GM12878 (cell line): ENCODE results near the gene APOL4. TPM values are rescaled to one million over a fixed set of nuclear protein-coding genes. Genes with fewer than 3 reads are reported as not detected.
"Not testable (repeated sequence)": the region's sequence is repeated elsewhere in the genome, so short reads cannot be mapped to it uniquely, and the experiment has no call there.

Experiments
- ATAC-seq: fragments of 200-7000 bp; cut with Tn5 transposase; 3 replicates; pipeline ENCODE4 v1.9.1; 2020; ENCODE audit warnings: mild to moderate bottlenecking, moderate library complexity
- BruUV-seq: library from RNA; stranded (reverse); fragments of 400-500 nt; replicated peaks from 2 replicates; lab custom pipeline; 2021; lab: Mats Ljungman, UMichigan
- CTCF ChIA-PET: fragments of 300-600 bp; sonication (Branson Sonifier 250); formaldehyde crosslinking; extraction: SDS; loops from one replicate; lab custom pipeline; 2021; ENCODE audit warnings: inconsistent platforms; lab: Yijun Ruan, JAX
- POLR2A ChIA-PET: fragments of 350-600 bp; formaldehyde crosslinking; extraction: SDS; loops from one replicate; lab custom pipeline; 2021; ENCODE audit warnings: inconsistent platforms; lab: Charles Lee
- RAD21 ChIA-PET: fragments of 300-600 bp; sonication (Branson Sonifier 250); formaldehyde crosslinking; loops from one replicate; lab custom pipeline; 2023; ENCODE audit warnings: antibody characterized with exemption; ENCODE audit not compliant: unreplicated experiment; lab: Charles Lee
- SMC1A ChIA-PET: fragments of 300-600 bp; sonication (Branson Sonifier 250); formaldehyde crosslinking; loops from one replicate; lab custom pipeline; 2023; ENCODE audit not compliant: unreplicated experiment, uncharacterized antibody; lab: Charles Lee
- DNase-seq: peaks from one replicate; pipeline ENCODE4 v3.0.0-alpha.2; 2011; ENCODE audit warnings: low read depth, low spot score
- FAIRE-seq: peaks from 3 replicates; lab custom pipeline; 2011; peaks lifted over from hg19 to GRCh38; lab: Jason Lieb, UNC
- H2AFZ ChIP-seq: 2 replicates; pipeline ENCODE4 v1.6.0; 2011; ENCODE audit warnings: low read depth, low read length, control low read depth; ENCODE audit not compliant: control insufficient read depth
- H3K27ac ChIP-seq: 2 replicates; pipeline ENCODE4 v1.5.1; 2011; ENCODE audit warnings: control low read depth; ENCODE audit not compliant: control insufficient read depth, insufficient read depth
- H3K27me3 ChIP-seq, 2 experiments: replicated peaks in 1 of 2; 2 replicates each; pipeline versions ENCODE4 v1.6.0 to v1.6.1; 2011; ENCODE audit warnings: low read length in 1 of 2; ENCODE audit not compliant: control insufficient read depth in 2 of 2, insufficient read depth in 2 of 2
- H3K36me3 ChIP-seq, 2 experiments: 2 replicates each; pipeline ENCODE4 v1.5.1; 2011; ENCODE audit warnings: low read length in 1 of 2; ENCODE audit not compliant: control insufficient read depth in 2 of 2, insufficient read depth in 2 of 2
- H3K4me1 ChIP-seq: 2 replicates; pipeline ENCODE4 v1.6.1; 2011; ENCODE audit warnings: mild to moderate bottlenecking, low read length, moderate library complexity, mixed read lengths; ENCODE audit not compliant: control insufficient read depth, insufficient read depth
- H3K4me2 ChIP-seq: 2 replicates; pipeline ENCODE4 v1.6.0; 2011; ENCODE audit warnings: control low read depth; ENCODE audit not compliant: control insufficient read depth, insufficient read depth
- H3K4me3 ChIP-seq: fragments of 200-600 bp; sonication (generic); 2 replicates; pipeline ENCODE4 v1.5.1; 2016
- H3K79me2 ChIP-seq: 2 replicates; pipeline ENCODE4 v1.6.0; 2011; ENCODE audit warnings: low read length; ENCODE audit not compliant: control insufficient read depth, insufficient read depth
- H3K9ac ChIP-seq: 2 replicates; pipeline ENCODE4 v1.8.0; 2011; ENCODE audit warnings: low read length, control low read depth, mixed read lengths; ENCODE audit not compliant: control insufficient read depth, insufficient read depth
- H3K9me3 ChIP-seq: replicated peaks from 3 replicates; pipeline ENCODE4 v1.5.1; 2011; ENCODE audit warnings: mild to moderate bottlenecking, low read length; ENCODE audit not compliant: control insufficient read depth, insufficient read depth
- H4K20me1 ChIP-seq: 2 replicates; pipeline ENCODE4 v1.6.0; 2011; ENCODE audit not compliant: control insufficient read depth, insufficient read depth
- SREBF2 ChIP-seq: IDR thresholded peaks from 2 replicates; pipeline ENCODE4 v1.6.1; 2012; ENCODE audit warnings: mild to moderate bottlenecking, low read length
- WGBS: methylation state at CpG from one replicate; pipeline ENCODE4 v1.1.6; 2016; ENCODE audit warnings: low lambda C conversion rate; ENCODE audit not compliant: insufficient replicate concordance, insufficient coverage; ENCODE audit errors: missing lambda C conversion rate; 5-methylcytosine and 5-hydroxymethylcytosine counted together
- in situ Hi-C: fragments of 300-500 bp; cut with MboI; formaldehyde crosslinking; loops from 9 replicates; pipeline ENCODE4 v1.14.3; 2018; ENCODE audit warnings: mixed read lengths
- intact Hi-C: fragments of 100-400 bp; cut with micrococcal nuclease; formaldehyde crosslinking; loops from one replicate; pipeline ENCODE4 v1.14.2; 2022; ENCODE audit not compliant: unreplicated experiment
- polyA plus RNA-seq, 11 experiments: library from polyadenylated mRNA; depleted of rRNA in 4 of 11; unstranded in 6 of 11; stranded (reverse) in 5 of 11; fragments of >200 nt; fragmentation: Nextera tagmentation in 4 of 11; fragmentation: Illumina TruSeq in 1 of 11; extraction: Ambion mirVana in 4 of 11; extraction: Trizol in 1 of 11; gene quantifications; 1 replicate in 1 of 11; 2 replicates in 10 of 11; pipeline versions ENCODE4 v1.2.1 to v1.2.3, GENCODE V29; 2011 to 2016; ENCODE audit warnings: inconsistent platforms in 2 of 11, missing spikeins in 2 of 11, low read depth in 1 of 11
- total RNA-seq, 4 experiments: library from RNA; depleted of rRNA in 3 of 4; stranded (reverse); fragments of >200 nt in 3 of 4; fragmentation: Illumina TruSeq in 1 of 4; extraction: Trizol in 1 of 4; gene quantifications; 2 replicates each; pipeline versions ENCODE4 v1.2.1 to v1.2.3, GENCODE V29; 2013 to 2021
- TF ChIP-seq, protein P1 (sequence below): fragments of 450-650 bp; IDR thresholded peaks from 2 replicates; pipeline ENCODE4 v1.6.1; 2014; ENCODE audit warnings: mild to moderate bottlenecking

Gene APOL4
- total and polyA plus RNA-seq, 10 of the 15 experiments (the other 5 are each of a cell fraction or from before 2014, with no cell fraction given), result 0.03 to 0.24 (median 0.19) TPM; not detected in 7

DNA sequence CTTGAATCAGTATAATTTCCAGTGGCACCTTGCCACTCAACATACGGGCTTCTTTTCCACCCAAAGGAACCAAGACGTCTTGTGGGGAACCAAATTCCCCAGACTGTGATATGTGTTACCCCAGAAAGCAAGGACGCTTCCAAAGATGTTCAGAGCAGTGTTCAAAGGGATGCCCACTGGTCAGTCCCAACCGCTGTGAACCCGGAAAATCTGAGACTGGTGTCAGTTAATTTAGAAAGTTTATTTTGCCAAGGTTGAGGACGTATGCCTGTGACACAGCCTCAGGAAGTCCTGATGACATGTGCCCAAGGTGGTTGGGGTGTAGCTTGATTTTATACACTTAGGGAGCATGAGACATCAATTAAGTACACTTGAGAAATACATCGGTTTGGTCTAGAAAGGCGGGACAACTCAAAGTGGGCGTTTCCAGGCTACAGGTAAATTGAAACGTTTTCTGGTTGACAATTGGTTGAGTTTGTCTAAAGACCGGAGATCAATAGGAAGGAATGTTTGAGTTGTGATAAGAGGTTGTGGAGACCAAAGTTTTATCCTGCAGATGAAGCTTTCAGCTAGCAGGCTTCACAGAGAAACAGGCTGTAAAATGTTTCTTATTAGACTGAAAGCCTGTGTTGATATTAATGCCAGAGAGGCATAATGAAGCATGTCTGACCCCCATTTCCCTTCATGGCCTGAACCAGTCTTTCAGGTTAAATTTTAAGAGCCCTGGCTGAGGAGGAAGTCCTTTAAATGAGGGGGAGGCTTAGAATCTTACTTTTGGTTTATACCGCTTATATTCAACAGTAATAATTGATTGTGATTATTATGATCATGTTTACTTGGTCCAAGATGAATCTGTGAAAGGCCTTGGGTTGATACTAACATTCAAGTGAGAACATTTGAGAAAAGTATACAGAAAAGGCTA, 47.8 kb downstream of the APOL4 start:
- Histone ChIP-seq H3K4me2 (no peak overlapping the region), H3K9ac (no peak overlapping the region), H3K27me3 (no peaks in the 10 kb centered on the region), H4K20me1 (no peaks in the 10 kb centered on the region), H2AFZ (no peak overlapping the region)
- BruUV-seq, result no TSS peak
- ChIA-PET SMC1A (interaction anchor here (1.3 to 3.7 kb wide), 5 partner anchors 9 to 29 kb away, joined by 3 to 32 read pairs (median 9); no protein-coding TSS in a partner anchor), CTCF (interaction anchor here (1.1 to 3.9 kb wide), 2 partner anchors 25 to 68 kb away, joined by 3 to 45 read pairs; no protein-coding TSS in a partner anchor)
- no peak for ATAC-seq
- TF ChIP-seq, protein P1, sequence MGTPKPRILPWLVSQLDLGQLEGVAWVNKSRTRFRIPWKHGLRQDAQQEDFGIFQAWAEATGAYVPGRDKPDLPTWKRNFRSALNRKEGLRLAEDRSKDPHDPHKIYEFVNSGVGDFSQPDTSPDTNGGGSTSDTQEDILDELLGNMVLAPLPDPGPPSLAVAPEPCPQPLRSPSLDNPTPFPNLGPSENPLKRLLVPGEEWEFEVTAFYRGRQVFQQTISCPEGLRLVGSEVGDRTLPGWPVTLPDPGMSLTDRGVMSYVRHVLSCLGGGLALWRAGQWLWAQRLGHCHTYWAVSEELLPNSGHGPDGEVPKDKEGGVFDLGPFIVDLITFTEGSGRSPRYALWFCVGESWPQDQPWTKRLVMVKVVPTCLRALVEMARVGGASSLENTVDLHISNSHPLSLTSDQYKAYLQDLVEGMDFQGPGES, result no peak
- no peak for TF ChIP-seq SREBF2
- TF ChIP-seq, all 136 proteins: peak for 0
- Histone ChIP-seq H3K27ac (no peak overlapping the region), H3K4me1 (peaks cover 11% of the 10 kb centered on the region), H3K79me2 (peaks cover 32% of the 10 kb centered on the region), H3K9me3 (no peaks in the 10 kb centered on the region; the same call in 2 of the 3 replicates), H3K4me3 (no peak overlapping the region), H3K36me3 (peaks cover 0 to 7% of the 10 kb centered on the region in 2 experiments; a peak in 2 of 4 replicates)
- intact Hi-C loops (no loop called here), in situ Hi-C loops (no loop called here)
- RAD21 ChIA-PET, result interaction anchor here (1.4 kb wide), 1 partner anchor 26 kb away, joined by 5 read pairs; no protein-coding TSS in a partner anchor
- FAIRE-seq (no peak), DNase-seq (no peak)
- POLR2A ChIA-PET, result interaction anchor here (1.7 kb wide), 1 partner anchor 9 kb away, joined by 4 read pairs; no protein-coding TSS in a partner anchor
- 88% methylated on average over 12 of the region's 12 CpGs for WGBS

DNA sequence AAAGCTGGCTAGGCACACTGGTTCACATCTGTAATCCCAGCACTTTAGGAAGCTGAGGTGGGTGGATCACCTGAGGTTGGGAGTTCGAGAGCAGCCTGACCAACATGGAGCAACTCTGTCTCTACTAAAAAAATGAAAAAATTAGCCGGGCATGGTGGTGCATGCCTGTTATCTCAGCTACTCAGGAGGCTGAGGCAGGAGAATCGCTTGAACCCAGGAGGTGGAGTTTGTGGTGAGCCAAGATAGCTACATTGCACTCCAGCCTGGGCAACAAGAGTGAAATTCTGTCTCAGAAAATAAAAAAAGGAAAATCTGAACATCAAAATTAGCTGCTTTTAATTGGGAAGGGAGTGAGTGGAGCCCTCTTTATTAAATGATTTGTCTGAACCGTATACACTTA, 48.8 kb downstream of the APOL4 start:
- H4K20me1 ChIP-seq, H3K27ac ChIP-seq, FAIRE-seq, H3K9ac ChIP-seq, in situ Hi-C loops, BruUV-seq, ATAC-seq, H3K9me3 ChIP-seq, DNase-seq, H3K4me3 ChIP-seq, H3K4me1 ChIP-seq, H3K4me2 ChIP-seq, intact Hi-C loops, H3K27me3 ChIP-seq, H2AFZ ChIP-seq: not testable (repeated sequence)
- Histone ChIP-seq H3K36me3 (peaks cover 2 to 12% of the 10 kb centered on the region in 2 experiments), H3K79me2 (peaks cover 23% of the 10 kb centered on the region)
- SMC1A ChIA-PET, result interaction anchor here (1.3 to 3.7 kb wide), 5 partner anchors 10 to 28 kb away, joined by 3 to 32 read pairs (median 9); no protein-coding TSS in a partner anchor
- CTCF ChIA-PET, result interaction anchor here (0.8 to 3.9 kb wide), 6 partner anchors 8 to 69 kb away, joined by 3 to 45 read pairs (median 3); partner anchors contain the start of gene APOL3
- 98% methylated on average over 4 of the region's 4 CpGs for WGBS
- RAD21 ChIA-PET, result interaction anchor here (1.3 to 1.5 kb wide), 3 partner anchors 25 to 334 kb away, joined by 3 to 6 read pairs (median 5); no protein-coding TSS in a partner anchor
- POLR2A ChIA-PET, result interaction anchor here (1.8 to 2.2 kb wide), 2 partner anchors 8 to 10 kb away, joined by 6 to 14 read pairs; partner anchors contain the start of gene APOL3
